Activated T-helper 17 cell treated with anti-CD3 and anti-CD28 coated beads, Interleukin-2, amount 50 U/mL, for 72 hours (primary cell): ENCODE measurements around the gene SPIN2A. TPM values are rescaled to one million over a fixed set of nuclear protein-coding genes. Genes with fewer than 3 reads are reported as not detected.
"Not testable (repeated sequence)": the region's sequence is repeated elsewhere in the genome, so short reads cannot be mapped to it uniquely, and the experiment has no call there.

Experiments used
- ATAC-seq: fragments of 150-1000 bp; cut with Tn5 transposase; replicated peaks from 2 replicates; pipeline ENCODE4 v1.10.0; 2021; ENCODE audit warnings: mild to moderate bottlenecking, moderate library complexity
- H3K27ac Mint-ChIP-seq: one replicate; pipeline ENCODE4 v1.8.0; 2022; ENCODE audit warnings: mixed read lengths
- H3K27me3 Mint-ChIP-seq: one replicate; pipeline ENCODE4 v1.8.0; 2022; ENCODE audit warnings: mixed read lengths
- H3K36me3 Mint-ChIP-seq: one replicate; pipeline ENCODE4 v1.8.0; 2022; ENCODE audit warnings: low read depth, mild to moderate bottlenecking, mixed read lengths
- H3K4me1 Mint-ChIP-seq: one replicate; pipeline ENCODE4 v1.8.0; 2022; ENCODE audit warnings: mixed read lengths
- H3K4me3 Mint-ChIP-seq: one replicate; pipeline ENCODE4 v1.8.0; 2022; ENCODE audit warnings: mild to moderate bottlenecking, mixed read lengths
- H3K9me3 Mint-ChIP-seq: one replicate; pipeline ENCODE4 v1.8.0; 2022; ENCODE audit warnings: mixed read lengths
- total RNA-seq, 2 donors: library from RNA; stranded (reverse); gene quantifications; one replicate each; pipeline ENCODE4 v1.2.3, GENCODE V29; 2022

The SPIN2A gene
- total RNA-seq, 2 donors from 2014 or later = 0.76 to 1.5 TPM

- Mint-ChIP-seq H3K27ac (peak within 1 kb of the TSS; percentile 91), H3K27me3 (no peaks in the 10 kb centered on the region), H3K4me3 (peak within 1 kb of the TSS; percentile 84), H3K9me3 (no peaks in the 10 kb centered on the region), H3K4me1 (peaks cover 7% of the 10 kb centered on the region), H3K36me3 (peaks cover 16% of the 10 kb centered on the region)
- peak; percentile 100 for ATAC-seq
Observed at GRCh38 chrX:57121162-57121755, 15.9 kb downstream of the SPIN2A start, which contains the start of gene SPIN2B. TSS of gene SPIN2B (minus strand) at chrX:57121548.

DNA sequence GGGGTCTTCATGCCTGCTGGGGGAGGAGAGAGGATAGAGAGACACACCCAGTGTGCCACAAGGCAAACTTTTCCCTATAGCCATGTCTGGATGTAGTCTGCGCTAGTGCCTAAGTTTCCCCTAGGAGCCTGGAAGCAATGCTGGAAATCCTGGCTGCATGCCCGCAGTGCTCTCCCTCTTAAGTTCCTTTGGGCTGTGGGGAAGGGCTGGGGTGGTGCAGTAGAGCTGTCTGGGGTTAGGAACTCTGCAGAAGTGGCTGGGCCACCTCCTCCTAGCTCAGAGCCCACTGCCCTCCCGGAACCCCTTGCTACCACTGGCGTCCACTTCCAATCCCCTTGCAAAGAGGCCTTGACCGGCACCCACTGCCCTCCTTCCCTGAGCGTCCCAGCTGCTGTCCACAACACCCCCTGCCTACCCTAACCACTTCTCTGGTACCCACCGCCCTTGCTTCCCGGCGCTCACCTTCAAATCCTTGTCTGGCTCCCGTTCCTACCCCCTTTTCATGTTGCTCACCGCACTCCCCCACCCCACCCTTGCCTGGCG, 16.5 kb downstream of the SPIN2A start:
- peak overlapping the region; percentile 84 for H3K4me3 Mint-ChIP-seq
- peaks cover 16% of the 10 kb centered on the region for H3K36me3 Mint-ChIP-seq
- not testable (repeated sequence) for ATAC-seq, H3K27me3 Mint-ChIP-seq, H3K9me3 Mint-ChIP-seq, H3K4me1 Mint-ChIP-seq
- H3K27ac Mint-ChIP-seq = peak overlapping the region; percentile 91

GRCh38 chrX:57119416-57119815, 17.8 kb downstream of the SPIN2A start:
- H3K4me3 Mint-ChIP-seq = no peak overlapping the region
- no peaks in the 10 kb centered on the region for H3K27me3 Mint-ChIP-seq
- peaks cover 7% of the 10 kb centered on the region for H3K4me1 Mint-ChIP-seq
- H3K27ac Mint-ChIP-seq = peak overlapping the region; percentile 78
- peaks cover 20% of the 10 kb centered on the region for H3K36me3 Mint-ChIP-seq
- ATAC-seq = no peak
- no peaks in the 10 kb centered on the region for H3K9me3 Mint-ChIP-seq

DNA sequence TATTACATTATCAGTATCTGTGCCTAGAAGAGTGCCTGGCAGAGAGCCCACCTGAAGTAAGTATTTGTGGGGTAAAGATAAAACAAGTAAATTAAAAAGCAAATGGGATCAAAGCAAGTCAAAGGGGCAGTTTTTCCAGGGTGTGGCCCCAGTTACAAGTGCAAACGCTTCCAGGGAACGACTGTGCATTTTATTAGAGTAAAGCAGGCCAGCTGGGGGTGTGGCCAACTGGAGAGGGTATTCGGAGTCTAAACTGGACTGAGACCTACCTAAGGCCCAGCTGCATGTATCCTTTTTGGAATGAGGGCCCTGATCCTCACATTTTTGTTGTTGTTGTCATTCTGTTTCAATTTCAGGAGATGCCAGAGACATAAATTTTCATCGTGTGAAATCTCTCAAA, 19.6 kb downstream of the SPIN2A start:
- H3K27me3 Mint-ChIP-seq, ATAC-seq, H3K4me3 Mint-ChIP-seq, H3K27ac Mint-ChIP-seq, H3K9me3 Mint-ChIP-seq, H3K4me1 Mint-ChIP-seq: not testable (repeated sequence)
- H3K36me3 Mint-ChIP-seq = peaks cover 23% of the 10 kb centered on the region

DNA sequence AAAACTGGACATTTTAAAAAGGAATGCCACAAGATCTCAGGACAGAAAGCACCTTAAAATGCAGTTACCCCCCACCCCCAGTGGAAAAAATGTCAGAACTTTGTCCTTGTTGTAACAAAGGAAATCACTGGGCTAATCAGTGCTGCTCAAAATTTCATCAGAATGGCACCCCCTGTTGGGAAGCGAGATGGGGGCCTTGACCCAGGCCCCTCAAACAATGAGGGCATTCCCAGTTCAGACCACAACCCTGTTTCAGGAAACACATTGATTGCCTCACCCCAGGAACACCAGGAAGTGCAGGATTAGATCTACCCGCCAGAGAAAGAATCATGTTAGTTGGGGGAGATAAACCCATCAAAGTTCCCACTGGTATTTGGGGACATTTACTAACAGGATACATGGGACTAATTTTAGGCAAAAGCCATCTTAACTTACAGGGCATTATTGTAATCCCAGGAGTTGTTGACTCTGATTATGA, 32.2 kb downstream of the SPIN2A start:
- Mint-ChIP-seq H3K4me3 (no peak overlapping the region), H3K9me3 (no peaks in the 10 kb centered on the region), H3K27ac (no peak overlapping the region), H3K4me1 (no peaks in the 10 kb centered on the region), H3K36me3 (peaks cover 24% of the 10 kb centered on the region), H3K27me3 (no peaks in the 10 kb centered on the region)
- ATAC-seq = no peak

DNA sequence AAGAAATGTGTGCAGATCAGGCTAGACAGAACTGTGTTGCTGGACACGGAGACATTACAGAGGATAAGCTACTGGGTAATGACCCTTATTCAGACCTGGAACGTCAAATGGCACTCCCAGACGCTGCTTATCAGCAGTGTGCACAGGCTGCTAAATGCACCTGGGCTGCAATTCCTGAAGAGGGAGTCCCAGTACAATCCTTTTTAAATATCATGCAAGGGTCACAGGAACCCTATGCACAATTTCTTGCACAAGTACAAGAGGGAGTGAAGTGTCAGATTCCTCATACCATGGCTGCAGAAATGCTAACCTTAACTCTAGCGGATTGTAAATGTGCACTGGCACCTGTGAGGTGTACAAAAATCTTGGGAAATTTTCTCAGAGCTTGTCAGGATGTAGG, 32.8 kb downstream of the SPIN2A start:
- Mint-ChIP-seq H3K36me3 (peaks cover 26% of the 10 kb centered on the region), H3K27ac (no peak overlapping the region), H3K27me3 (no peaks in the 10 kb centered on the region), H3K4me1 (no peaks in the 10 kb centered on the region), H3K4me3 (no peak overlapping the region), H3K9me3 (no peaks in the 10 kb centered on the region)
- no peak for ATAC-seq

DNA sequence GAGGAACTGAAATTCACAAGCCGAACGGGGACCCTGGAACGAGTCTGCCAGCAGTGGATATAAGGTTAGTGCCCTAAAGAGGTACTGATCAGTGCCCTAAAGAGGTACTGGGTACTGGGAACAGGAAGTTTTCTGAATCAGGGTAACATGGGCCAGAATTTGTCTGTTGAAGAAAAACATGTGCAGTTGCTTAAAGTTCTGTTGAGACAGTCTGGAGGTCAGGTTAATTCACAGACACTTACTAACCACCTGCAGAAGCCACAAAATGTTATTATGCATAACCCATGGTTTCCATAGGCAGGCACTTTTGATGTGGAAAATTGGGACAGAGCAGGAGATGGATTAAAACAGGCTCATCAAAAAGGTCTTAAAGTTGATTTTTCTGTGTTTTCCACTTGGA, 33.7 kb downstream of the SPIN2A start:
- no peak overlapping the region for H3K27ac Mint-ChIP-seq

DNA sequence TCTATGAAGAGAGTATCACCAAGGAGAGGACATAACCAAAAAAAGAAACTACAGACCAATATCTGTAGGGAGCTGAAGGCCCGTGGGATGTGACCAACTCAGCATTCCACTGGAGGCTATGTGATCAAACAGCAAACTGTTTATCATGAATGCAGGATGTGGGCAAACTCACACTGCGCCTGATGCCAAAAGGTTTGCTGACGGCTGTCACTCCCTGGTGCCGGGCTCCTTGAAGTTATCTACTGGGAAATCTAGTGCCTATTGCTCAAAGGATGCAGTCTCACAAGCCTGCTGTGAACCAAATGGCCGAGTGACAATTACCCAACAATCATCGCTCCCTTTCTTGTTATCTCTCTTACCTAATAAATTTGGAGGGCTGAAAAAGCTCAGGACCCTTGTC, 34.3 kb downstream of the SPIN2A start:
- H3K4me3 Mint-ChIP-seq, ATAC-seq, H3K27ac Mint-ChIP-seq, H3K4me1 Mint-ChIP-seq, H3K9me3 Mint-ChIP-seq, H3K27me3 Mint-ChIP-seq: not testable (repeated sequence)
- H3K36me3 Mint-ChIP-seq = peaks cover 36% of the 10 kb centered on the region

More for the DNA sequence above, 33.7 kb downstream of the SPIN2A start:
- Mint-ChIP-seq H3K9me3 (peaks cover 2% of the 10 kb centered on the region), H3K4me1 (no peaks in the 10 kb centered on the region), H3K36me3 (peaks cover 30% of the 10 kb centered on the region), H3K4me3 (no peak overlapping the region), H3K27me3 (no peaks in the 10 kb centered on the region)
- no peak for ATAC-seq

Other genes with a start within 250 kb of the SPIN2A start
- gene SPIN3, start 141.9 kb downstream of the SPIN2A start, total RNA-seq = 10 to 100 TPM in 1 of 2 donors, 1 to 10 TPM in 1; 7.6 to 11.7 TPM
- gene SPIN2B, start 15.8 kb downstream of the SPIN2A start, total RNA-seq = 1 to 10 TPM; 5.3 to 7.2 TPM
- gene FAAH2, start 149.3 kb upstream of the SPIN2A start, total RNA-seq = 10 to 100 TPM in 1 of 2 donors, 1 to 10 TPM in 1; 3.9 to 13.2 TPM